ENCODE data around the gene COLQ. TPM values are rescaled to one million over a fixed set of nuclear protein-coding genes. Genes with fewer than 3 reads are reported as not detected.
A peak's percentile ranks its signal among the peaks of the same experiment; 100 is the strongest.

Gene COLQ
- total RNA-seq, 1 donor from 2014 or later = 1.5 TPM

DNA sequence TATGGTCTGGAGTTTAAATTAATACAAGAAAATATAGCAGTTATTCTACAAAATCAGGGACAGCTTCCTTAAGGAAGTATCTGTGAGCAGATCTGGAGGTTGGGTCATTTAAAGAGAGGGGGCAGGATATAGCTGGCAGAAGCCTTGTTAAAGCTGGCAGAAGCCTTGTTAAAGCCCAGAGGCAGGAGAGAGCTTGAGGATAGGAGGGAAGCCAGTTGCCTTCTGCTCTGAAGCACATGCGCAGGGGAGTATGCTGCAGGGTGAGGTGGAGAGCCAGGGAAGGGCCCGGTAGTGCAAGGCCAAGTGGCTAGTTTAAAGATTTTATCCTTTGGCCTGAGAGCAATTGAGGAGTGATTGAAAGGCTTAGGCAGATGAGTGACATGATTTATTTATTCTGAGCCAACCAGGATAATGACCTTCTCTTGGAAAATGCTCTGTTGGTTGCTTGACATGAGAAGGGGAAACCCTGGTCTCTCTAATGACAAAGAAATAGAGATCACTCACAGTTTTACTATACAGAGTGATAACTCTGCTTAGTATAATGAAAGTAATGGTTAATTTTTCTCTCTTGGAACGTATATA, 90.2 kb downstream of the COLQ start:
- no peaks in the 10 kb centered on the region for H3K27me3 ChIP-seq
- no peak overlapping the region for H3K4me2 ChIP-seq
- H3K4me1 Mint-ChIP-seq = peaks cover 20% of the 10 kb centered on the region
- H3K27me3 Mint-ChIP-seq (ENCODE audit: insufficient read depth, low read depth) = no peaks in the 10 kb centered on the region
- no peak overlapping the region for H2AFZ ChIP-seq (replicated peaks)
- peaks cover 16% of the 10 kb centered on the region for H4K20me1 ChIP-seq (ENCODE audit: low read depth)
- DNase-seq (ENCODE audit: low spot score) = no peak
- H3K27ac Mint-ChIP-seq = no peak overlapping the region
- H3K79me2 ChIP-seq (ENCODE audit: low read depth) = peaks cover 54% of the 10 kb centered on the region
- H3K4me3 Mint-ChIP-seq = no peak overlapping the region
- no peak overlapping the region for H3K4me3 ChIP-seq
- H3K36me3 Mint-ChIP-seq = peaks cover 5% of the 10 kb centered on the region
- TF ChIP-seq, protein P1, sequence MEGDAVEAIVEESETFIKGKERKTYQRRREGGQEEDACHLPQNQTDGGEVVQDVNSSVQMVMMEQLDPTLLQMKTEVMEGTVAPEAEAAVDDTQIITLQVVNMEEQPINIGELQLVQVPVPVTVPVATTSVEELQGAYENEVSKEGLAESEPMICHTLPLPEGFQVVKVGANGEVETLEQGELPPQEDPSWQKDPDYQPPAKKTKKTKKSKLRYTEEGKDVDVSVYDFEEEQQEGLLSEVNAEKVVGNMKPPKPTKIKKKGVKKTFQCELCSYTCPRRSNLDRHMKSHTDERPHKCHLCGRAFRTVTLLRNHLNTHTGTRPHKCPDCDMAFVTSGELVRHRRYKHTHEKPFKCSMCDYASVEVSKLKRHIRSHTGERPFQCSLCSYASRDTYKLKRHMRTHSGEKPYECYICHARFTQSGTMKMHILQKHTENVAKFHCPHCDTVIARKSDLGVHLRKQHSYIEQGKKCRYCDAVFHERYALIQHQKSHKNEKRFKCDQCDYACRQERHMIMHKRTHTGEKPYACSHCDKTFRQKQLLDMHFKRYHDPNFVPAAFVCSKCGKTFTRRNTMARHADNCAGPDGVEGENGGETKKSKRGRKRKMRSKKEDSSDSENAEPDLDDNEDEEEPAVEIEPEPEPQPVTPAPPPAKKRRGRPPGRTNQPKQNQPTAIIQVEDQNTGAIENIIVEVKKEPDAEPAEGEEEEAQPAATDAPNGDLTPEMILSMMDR (IDR thresholded peaks at IDR 0.05) = no peak
- TF ChIP-seq EZH2phosphoT487 (IDR thresholded peaks at IDR 0.05) = no peak
- TF ChIP-seq EZH2 (IDR thresholded peaks at IDR 0.05) = no peak
- no peak overlapping the region for H3K27ac ChIP-seq
- no peaks in the 10 kb centered on the region for H3K9me3 ChIP-seq (ENCODE audit: low read depth)
- no peak overlapping the region for H3K9ac ChIP-seq
- peaks cover 8% of the 10 kb centered on the region for H3K4me1 ChIP-seq
- no peaks in the 10 kb centered on the region for H3K36me3 ChIP-seq
- H3F3A ChIP-seq (ENCODE audit: low read depth) = no peaks in the 10 kb centered on the region
- no peaks in the 10 kb centered on the region for H3K9me3 Mint-ChIP-seq

GRCh38 chr3:15430624-15431023, 90.9 kb downstream of the COLQ start:
- no peaks in the 10 kb centered on the region for H3K27me3 Mint-ChIP-seq (ENCODE audit: insufficient read depth, low read depth)
- no peak overlapping the region for H3K27ac Mint-ChIP-seq
- Histone ChIP-seq H3K9ac (no peak overlapping the region), H3K27ac (no peak overlapping the region), H3F3A (ENCODE audit: low read depth) (no peaks in the 10 kb centered on the region), H3K4me2 (no peak overlapping the region), H3K4me1 (peaks cover 15% of the 10 kb centered on the region), H3K27me3 (no peaks in the 10 kb centered on the region), H3K4me3 (no peak overlapping the region), H2AFZ (replicated peaks) (no peak overlapping the region), H3K79me2 (ENCODE audit: low read depth) (peaks cover 61% of the 10 kb centered on the region), H3K9me3 (ENCODE audit: low read depth) (no peaks in the 10 kb centered on the region), H3K36me3 (no peaks in the 10 kb centered on the region), H4K20me1 (ENCODE audit: low read depth) (peaks cover 16% of the 10 kb centered on the region)
- H3K36me3 Mint-ChIP-seq = peaks cover 6% of the 10 kb centered on the region
- no peak for DNase-seq (ENCODE audit: low spot score)
- TF ChIP-seq EZH2phosphoT487 (IDR thresholded peaks at IDR 0.05) (no peak), EZH2 (IDR thresholded peaks at IDR 0.05) (no peak)
- TF ChIP-seq, protein P1 (IDR thresholded peaks at IDR 0.05) = no peak
- no peak overlapping the region for H3K4me3 Mint-ChIP-seq
- H3K9me3 Mint-ChIP-seq = no peaks in the 10 kb centered on the region
- peaks cover 28% of the 10 kb centered on the region for H3K4me1 Mint-ChIP-seq

- peaks cover 17% of the 10 kb centered on the region for H3K4me1 ChIP-seq
- Mint-ChIP-seq H3K9me3 (no peaks in the 10 kb centered on the region), H3K36me3 (peaks cover 10% of the 10 kb centered on the region), H3K4me1 (peaks cover 34% of the 10 kb centered on the region), H3K27ac (no peak overlapping the region), H3K27me3 (ENCODE audit: insufficient read depth, low read depth) (no peaks in the 10 kb centered on the region), H3K4me3 (peak overlapping the region; percentile 97)
- H3K4me2 ChIP-seq = peak overlapping the region; percentile 81
- H3K9ac ChIP-seq = no peak overlapping the region
- H3F3A ChIP-seq (ENCODE audit: low read depth) = no peaks in the 10 kb centered on the region
- no peak overlapping the region for H2AFZ ChIP-seq (replicated peaks)
- no peaks in the 10 kb centered on the region for H3K27me3 ChIP-seq
- H3K4me3 ChIP-seq = peak overlapping the region; percentile 99
- peaks cover 13% of the 10 kb centered on the region for H4K20me1 ChIP-seq (ENCODE audit: low read depth)
- H3K9me3 ChIP-seq (ENCODE audit: low read depth) = no peaks in the 10 kb centered on the region
- no peaks in the 10 kb centered on the region for H3K36me3 ChIP-seq
- DNase-seq (ENCODE audit: low spot score) = no peak
- peaks cover 69% of the 10 kb centered on the region for H3K79me2 ChIP-seq (ENCODE audit: low read depth)
- TF ChIP-seq EZH2phosphoT487 (IDR thresholded peaks at IDR 0.05) (no peak), EZH2 (IDR thresholded peaks at IDR 0.05) (no peak)
- TF ChIP-seq, protein P1 (IDR thresholded peaks at IDR 0.05) = no peak
- no peak overlapping the region for H3K27ac ChIP-seq
Measured at GRCh38 chr3:15429080-15429479, 92.4 kb downstream of the COLQ start.

Data from neural progenitor cell (in vitro differentiated cells).